BE2C (cell line): ENCODE results near the gene OR2F2.

ENCODE experiments used
- DNase-seq: peaks from one replicate; pipeline ENCODE4 v3.0.0-alpha.2; 2020
- H3K27me3 ChIP-seq: fragments of 250-450 bp; sonication (Bioruptor Pico); 2 replicates; pipeline ENCODE4 v1.5.1; 2020; ENCODE audit warnings: mild to moderate bottlenecking
- H3K36me3 ChIP-seq: fragments of 250-450 bp; sonication (Bioruptor Pico); 2 replicates; pipeline ENCODE4 v1.5.1; 2020; ENCODE audit warnings: mild to moderate bottlenecking
- H3K4me1 ChIP-seq: fragments of 250-450 bp; sonication (Bioruptor Pico); 2 replicates; pipeline ENCODE4 v1.5.1; 2020
- H3K4me3 ChIP-seq: 2 replicates; pipeline ENCODE4 v1.5.1; 2011; ENCODE audit warnings: low read depth, low read length
- H3K9me3 ChIP-seq: fragments of 250-450 bp; sonication (Bioruptor Pico); 2 replicates; pipeline ENCODE4 v1.5.1; 2020
- TF ChIP-seq, protein P1 (sequence below): IDR thresholded peaks from 2 replicates; pipeline ENCODE4 v1.5.1; 2012; ENCODE audit warnings: mild to moderate bottlenecking, low read depth, low read length

The OR2F2 gene

DNA sequence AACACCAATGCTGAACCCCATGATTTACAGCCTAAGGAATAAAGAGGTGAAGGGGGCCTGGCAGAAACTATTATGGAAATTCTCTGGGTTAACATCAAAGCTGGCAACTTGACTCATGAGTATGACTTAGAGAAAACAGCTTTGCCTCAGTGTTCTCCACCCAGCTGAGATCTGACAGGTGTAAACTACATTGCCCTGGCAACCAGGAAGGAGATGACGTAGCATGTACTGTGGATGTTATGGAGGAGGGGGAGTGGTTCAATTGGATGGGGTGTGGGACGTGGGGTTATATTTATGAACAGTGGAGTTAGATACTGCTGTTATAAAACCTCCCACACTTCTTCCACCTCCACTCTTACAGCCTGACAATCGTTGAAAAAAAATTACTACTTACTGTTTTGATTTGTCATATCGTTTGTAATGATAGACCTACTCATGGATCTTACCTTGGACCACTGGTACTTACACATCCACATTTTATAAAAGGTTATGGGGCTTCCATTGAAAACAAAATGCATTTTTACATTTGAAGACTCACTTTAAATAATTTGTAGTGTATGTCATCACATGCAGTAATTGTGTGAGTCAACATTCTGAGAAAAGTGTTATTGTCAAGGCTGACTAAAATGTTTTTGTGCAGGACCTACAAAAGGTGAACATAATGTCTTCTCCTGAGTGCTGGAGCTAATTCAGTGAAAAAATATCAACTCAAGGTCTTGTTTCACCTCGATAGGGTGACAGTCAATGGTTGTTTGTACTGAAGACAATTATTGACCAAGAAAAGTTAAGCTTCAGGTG is 26.0 kb downstream of the OR2F2 start:
- Histone ChIP-seq H3K4me1 (no peaks in the 10 kb centered on the region), H3K36me3 (no peaks in the 10 kb centered on the region), H3K4me3 (no peak overlapping the region), H3K9me3 (no peaks in the 10 kb centered on the region), H3K27me3 (no peaks in the 10 kb centered on the region)
- TF ChIP-seq, protein P1, sequence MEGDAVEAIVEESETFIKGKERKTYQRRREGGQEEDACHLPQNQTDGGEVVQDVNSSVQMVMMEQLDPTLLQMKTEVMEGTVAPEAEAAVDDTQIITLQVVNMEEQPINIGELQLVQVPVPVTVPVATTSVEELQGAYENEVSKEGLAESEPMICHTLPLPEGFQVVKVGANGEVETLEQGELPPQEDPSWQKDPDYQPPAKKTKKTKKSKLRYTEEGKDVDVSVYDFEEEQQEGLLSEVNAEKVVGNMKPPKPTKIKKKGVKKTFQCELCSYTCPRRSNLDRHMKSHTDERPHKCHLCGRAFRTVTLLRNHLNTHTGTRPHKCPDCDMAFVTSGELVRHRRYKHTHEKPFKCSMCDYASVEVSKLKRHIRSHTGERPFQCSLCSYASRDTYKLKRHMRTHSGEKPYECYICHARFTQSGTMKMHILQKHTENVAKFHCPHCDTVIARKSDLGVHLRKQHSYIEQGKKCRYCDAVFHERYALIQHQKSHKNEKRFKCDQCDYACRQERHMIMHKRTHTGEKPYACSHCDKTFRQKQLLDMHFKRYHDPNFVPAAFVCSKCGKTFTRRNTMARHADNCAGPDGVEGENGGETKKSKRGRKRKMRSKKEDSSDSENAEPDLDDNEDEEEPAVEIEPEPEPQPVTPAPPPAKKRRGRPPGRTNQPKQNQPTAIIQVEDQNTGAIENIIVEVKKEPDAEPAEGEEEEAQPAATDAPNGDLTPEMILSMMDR = no peak
- no peak for DNase-seq

DNA sequence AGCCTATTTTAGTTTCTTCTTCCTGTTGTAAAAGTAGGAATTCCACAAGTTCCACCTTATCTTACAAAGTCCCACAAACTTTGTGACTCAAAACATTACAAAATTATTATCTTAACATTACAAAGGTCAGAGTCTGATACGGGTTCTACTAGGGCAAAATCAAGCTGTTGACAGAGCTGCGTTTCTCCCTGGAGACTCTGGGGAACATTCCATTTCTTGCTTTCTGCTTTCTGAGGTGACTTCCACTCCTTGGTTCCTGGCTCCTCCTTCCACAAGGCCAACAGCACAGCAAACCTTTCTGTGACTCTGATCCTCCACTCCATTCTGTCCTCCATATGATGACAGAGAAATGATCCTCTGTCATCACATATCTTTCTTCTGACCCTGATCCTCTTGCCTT is 30.2 kb downstream of the OR2F2 start:
- no peaks in the 10 kb centered on the region for H3K36me3 ChIP-seq
- no peaks in the 10 kb centered on the region for H3K9me3 ChIP-seq
- no peak for DNase-seq
- H3K4me3 ChIP-seq = no peak overlapping the region
- TF ChIP-seq, protein P1 = no peak
- no peaks in the 10 kb centered on the region for H3K27me3 ChIP-seq
- H3K4me1 ChIP-seq = no peaks in the 10 kb centered on the region

DNA sequence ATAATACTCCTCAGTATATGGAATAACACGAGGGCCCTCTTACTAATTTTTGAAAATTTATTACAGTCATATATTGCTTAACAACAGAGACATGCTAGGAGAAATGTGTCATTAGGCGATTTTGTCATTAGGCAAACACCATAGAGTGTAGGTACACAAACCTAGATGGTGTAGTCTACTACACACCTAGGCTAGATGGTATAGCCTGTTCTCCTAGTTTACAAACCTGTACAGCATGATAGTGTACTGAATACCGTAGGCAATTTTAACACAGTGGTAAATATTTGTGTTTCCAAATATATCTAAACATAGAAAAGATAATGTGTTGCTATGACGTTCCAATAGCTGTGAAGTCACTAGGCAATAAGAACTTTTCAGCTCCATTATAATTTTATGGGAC is 32.4 kb downstream of the OR2F2 start:
- H3K4me1 ChIP-seq = no peaks in the 10 kb centered on the region
- no peaks in the 10 kb centered on the region for H3K9me3 ChIP-seq
- H3K4me3 ChIP-seq = no peak overlapping the region
- TF ChIP-seq, protein P1 = no peak
- no peaks in the 10 kb centered on the region for H3K36me3 ChIP-seq
- H3K27me3 ChIP-seq = no peaks in the 10 kb centered on the region
- DNase-seq = no peak

DNA sequence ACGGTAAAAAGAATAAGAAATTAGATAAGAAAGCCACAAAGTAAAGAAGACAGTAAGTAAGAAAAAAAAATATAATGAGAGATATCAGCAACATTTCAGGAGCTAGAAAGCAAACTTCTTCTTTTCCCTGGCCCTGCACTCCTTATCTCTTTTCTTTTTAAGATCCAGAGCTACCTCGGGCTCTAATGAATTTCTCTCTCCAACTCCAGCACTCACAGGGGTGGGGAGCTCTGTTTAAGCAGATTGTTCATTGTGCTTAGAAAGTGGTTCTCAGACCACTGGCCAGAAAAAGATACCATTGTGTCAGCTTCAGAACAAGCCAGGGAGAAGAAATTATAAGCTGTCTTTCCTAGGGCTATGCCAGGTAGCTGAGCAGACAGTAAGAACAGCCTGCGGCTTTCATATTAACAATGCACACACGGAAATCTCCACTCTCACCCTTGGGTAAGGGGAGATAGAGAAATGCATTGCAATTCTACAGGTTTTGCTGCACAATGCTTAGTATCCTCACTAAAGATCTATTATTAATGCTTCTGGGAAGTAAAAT is 38.9 kb downstream of the OR2F2 start:
- Histone ChIP-seq H3K27me3 (no peaks in the 10 kb centered on the region), H3K36me3 (no peaks in the 10 kb centered on the region), H3K4me1 (no peaks in the 10 kb centered on the region), H3K4me3 (no peak overlapping the region), H3K9me3 (no peaks in the 10 kb centered on the region)
- TF ChIP-seq, protein P1 = no peak
- DNase-seq = no peak

DNA sequence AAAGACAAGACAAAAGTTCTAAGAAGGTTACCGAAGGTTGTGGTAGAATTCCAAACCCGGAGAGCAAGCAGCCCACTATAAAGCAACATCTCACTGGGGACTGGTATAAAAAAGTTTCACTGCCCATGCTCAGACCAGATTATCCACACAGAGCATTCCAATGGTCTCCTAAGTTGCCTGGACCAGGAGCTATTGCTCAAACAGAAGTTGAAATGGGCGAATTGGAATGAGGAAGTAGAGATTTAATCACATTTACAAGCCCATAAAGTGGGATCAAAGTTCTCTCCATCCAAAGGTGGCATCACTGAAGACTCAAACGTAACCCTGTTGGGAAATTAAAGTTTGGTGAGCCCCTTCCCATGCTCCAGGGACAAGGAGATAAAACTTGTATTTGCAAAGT is 39.4 kb downstream of the OR2F2 start:
- DNase-seq = no peak
- H3K4me3 ChIP-seq = no peak overlapping the region
- no peaks in the 10 kb centered on the region for H3K36me3 ChIP-seq
- H3K4me1 ChIP-seq = no peaks in the 10 kb centered on the region
- TF ChIP-seq, protein P1 = no peak
- H3K9me3 ChIP-seq = no peaks in the 10 kb centered on the region
- no peaks in the 10 kb centered on the region for H3K27me3 ChIP-seq

DNA sequence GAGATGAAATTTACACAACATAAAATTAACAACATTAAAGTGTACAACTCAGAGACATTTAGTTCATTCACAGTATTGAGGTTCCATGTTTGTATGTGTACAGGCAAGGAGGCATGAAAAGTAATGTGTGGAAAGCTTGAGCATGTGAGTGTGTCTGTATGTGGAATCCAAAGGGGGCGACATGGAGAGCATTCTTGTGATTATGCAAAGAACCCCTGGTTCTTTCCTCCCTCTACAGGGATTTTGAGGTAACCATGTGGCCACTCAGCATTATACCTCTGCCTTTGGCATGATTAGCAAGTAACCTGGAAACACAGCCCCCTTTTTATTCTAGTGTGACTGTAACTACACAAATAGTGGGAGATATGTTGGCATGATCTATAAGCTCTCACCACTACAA is 40.6 kb downstream of the OR2F2 start:
- Histone ChIP-seq H3K4me3 (no peak overlapping the region), H3K4me1 (no peaks in the 10 kb centered on the region), H3K36me3 (no peaks in the 10 kb centered on the region), H3K9me3 (no peaks in the 10 kb centered on the region), H3K27me3 (no peaks in the 10 kb centered on the region)
- no peak for DNase-seq
- TF ChIP-seq, protein P1 = no peak
